HG03060 (cell line): ENCODE results near the gene TRAP1.
A peak's percentile ranks its signal among the peaks of the same experiment; 100 is the strongest.

Experiments used
- ATAC-seq: cut with Tn5 transposase; IDR thresholded peaks from one replicate; pipeline ENCODE4 v1.9.1; 2021; ENCODE audit warnings: low read depth, moderate number of reproducible peaks; ENCODE audit not compliant: unreplicated experiment

Gene TRAP1

DNA sequence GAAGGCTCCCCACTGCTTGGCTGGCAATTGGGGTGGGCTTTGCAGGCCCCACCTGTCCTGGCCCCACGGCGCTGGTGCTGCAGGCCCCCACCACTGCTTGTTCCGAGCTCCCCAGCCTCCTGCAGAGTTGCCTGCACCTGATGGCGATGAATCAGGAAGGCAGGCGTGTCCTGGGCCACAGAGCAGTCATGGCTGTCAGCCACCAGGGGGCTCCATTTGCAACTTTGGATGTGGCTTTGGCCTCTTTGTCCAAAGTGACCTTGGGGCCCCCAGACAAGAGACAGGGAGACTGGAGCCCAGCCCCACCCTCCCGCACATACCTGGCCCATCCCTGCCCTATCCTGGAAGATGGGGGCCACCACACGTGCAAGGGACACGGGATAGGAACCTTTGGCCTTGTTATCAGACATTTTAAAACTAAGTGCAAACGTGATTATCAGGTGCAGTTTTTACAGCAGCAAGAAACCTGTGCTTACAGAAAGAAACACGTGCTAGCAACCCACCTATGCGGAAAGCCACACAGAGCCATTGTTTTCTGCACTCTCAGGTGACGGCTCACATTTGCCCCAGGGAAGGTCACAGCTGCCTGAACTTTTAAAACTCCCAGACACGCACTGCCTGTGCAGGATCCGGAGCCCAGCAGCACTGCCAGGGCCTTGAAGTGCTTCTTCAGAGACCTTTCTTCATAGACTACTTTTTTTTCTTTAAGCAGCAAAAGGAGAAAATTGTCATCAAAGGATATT lies 62.9 kb downstream of the TRAP1 start, which contains the start of gene DNASE1:
Gene DNASE1 (plus strand): TSS at position 443 of the 743 bp plus-strand sequence. CDS start 683 bp downstream, outside the sequence.
- no peak for ATAC-seq

DNA sequence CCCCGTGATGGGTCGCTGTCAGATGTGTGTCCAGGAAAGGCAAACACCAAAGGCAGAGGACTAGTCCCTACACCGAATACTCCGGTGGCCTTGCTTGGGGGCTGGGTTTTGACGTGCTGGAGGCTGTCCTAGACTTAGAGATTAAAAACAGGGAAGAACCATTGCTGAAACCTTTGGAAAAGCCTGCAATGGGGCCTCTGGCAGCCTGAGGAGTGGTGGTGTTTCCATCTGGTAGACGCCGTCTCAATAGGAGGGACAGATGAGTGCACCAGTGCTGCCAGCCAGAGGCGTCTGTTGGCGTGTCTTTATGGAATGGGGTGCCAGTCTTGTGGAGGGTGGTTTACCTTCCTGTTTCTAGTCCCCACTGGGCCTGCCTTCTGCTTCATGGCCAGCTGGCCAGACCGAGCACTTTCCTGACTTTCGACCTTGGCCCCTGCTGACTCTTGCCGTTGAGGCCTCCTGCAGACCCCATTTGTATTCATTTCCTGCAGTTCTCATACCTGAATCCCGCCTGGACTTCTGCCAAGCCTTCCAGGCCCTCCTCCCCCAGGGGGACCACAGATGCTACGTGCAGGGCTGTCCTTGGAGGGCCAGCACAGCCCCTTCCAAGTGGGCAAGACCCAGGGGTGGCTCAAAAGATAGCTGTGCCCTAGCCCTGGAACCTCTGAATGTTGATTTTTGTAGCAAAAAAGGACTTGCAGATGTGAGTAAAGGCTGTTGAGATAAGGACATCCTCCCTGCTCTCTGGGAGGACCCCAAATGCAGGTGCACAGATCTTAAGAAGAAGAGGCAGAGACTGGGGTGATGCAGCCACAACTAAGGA lies 64.7 kb downstream of the TRAP1 start:
- ATAC-seq: no peak

DNA sequence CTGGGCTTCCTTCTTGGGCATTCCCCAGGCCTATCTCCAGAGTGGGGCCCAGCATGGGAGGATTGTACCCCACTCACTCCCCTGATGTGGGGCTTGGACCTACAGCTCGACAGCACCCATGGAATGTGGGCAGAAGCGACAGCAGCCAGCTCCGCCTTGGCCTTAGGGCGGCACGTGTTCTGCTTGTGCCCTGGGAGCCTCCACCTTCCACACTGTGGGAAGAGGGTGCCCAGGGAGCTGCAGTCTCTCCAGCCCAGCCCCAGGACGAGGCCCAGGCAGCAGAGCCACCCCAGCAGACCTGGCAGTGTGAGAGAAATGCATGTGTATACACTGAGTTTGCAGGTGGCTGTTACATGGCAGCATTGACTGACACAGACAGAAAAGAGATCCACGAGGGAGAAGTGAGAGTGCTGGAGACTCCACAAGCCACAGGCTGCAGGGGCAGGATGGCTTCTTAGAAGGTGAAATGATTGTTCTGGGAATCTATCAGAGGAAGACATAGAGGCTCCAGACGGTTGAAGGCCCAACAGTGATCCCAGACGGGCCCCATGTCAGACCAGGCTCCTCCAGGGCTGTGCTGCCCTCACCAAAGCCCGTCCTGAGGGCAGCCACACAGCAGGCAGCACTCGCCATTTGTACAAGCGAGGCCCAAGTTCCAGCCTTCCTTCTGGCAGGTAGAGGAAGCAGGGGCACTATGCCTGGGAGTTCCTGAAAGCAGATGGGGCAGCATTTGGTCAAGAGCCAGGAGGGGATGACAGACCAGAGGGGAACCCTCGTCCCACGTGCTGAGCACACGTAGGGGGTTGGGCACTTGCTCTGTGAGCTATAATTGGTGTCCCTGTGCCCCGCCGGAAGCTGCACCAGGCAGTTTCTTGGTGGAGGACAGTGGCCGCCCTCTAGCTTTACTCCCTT lies 65.6 kb downstream of the TRAP1 start:
- ATAC-seq: no peak

DNA sequence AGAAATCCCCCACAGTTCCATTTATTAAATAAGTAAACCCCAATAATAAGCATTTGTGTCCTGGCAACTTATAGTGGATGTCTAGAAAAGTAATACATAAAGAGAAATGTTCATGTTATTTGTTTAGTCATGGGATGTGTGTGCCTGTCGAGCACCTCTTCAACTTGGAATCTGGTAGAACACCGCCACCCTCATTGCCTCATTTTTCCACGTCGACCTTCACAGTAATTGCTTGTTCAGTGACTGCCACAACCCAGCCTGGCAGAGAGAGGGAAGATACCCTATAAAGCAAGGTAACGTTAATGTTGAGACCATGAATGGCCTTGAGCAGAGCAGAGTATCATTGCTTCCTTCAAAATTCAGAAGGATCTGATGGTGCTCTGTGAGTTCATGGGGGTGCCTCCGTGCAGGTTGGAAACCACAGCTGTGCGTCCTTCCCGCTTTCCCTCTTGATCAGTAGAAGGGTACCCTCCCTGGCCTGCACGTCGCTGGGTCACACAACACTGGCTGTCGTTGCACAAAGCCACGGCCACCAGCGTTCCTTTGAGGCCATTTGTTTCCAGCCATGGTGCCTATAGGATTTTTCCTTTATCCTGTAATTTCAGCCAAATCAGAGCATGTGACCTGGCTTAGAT lies 66.6 kb downstream of the TRAP1 start:
- ATAC-seq: no peak

DNA sequence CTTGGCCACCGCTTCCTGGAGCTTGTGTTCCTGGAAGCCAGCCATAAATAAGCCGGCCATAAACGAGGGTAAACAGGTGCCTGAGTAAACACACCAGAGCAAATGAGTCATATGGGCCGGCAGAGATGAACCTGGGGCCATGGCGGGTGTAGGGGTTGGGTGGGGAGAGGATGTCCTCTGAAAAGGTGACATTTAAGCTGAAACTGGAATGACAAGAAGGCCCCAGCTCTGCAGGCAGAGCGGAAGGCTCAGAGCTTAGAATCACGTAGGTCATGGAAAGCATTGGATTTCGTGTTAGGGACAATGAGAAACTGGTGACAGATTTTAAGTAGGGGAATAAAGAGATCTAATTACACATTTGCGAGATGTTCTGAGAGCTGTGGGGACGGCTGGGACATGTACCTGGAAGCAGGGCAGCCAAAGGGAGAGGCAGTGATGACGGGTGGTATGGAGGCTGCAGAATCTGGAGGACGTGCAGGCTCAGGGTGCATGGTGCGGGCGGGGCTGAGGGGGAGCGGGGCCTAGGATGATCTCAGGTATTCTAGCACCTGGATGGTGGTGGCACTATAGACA lies 70.9 kb downstream of the TRAP1 start:
- no peak for ATAC-seq

DNA sequence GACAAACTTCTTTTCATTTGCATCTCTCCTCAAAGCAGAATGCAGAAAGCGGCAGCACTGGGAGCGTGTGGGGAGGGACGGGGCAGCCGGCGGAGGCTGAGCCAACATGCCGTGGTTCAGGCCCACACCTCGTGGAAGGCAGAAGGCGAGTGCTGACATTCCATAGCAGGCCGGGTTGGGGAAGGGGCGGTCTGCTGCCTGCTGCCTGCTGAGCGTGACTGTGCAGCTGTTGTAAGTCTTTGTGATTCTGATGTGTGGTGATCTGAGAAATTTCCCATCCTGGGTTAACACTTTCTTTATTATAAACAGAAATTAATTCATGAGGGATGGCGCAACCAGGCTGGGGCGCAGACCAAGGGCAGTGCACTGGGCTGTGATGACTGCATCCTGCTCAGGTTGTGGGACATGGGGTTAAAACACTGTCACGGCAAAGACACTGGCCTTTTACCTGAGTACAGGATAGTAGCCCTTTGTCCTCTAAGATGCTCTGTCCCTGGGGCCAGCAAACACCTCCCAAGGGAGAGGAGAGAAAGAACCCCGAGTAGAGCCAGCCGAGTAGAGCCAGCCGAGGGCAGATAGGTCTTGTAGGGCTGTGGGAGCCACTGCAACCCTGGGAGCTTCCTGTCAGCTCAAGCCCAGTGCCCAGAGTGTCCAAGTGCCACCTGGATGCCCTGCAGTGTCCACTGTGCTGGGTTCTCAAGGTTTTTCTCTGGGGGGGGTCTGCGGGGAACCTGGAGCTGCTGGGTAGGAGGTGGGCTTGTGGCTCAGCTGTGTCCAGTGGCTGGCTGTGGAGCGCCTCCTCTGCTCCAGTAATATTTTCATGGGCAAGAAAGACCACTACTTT lies 71.6 kb downstream of the TRAP1 start:
- ATAC-seq: no peak

DNA sequence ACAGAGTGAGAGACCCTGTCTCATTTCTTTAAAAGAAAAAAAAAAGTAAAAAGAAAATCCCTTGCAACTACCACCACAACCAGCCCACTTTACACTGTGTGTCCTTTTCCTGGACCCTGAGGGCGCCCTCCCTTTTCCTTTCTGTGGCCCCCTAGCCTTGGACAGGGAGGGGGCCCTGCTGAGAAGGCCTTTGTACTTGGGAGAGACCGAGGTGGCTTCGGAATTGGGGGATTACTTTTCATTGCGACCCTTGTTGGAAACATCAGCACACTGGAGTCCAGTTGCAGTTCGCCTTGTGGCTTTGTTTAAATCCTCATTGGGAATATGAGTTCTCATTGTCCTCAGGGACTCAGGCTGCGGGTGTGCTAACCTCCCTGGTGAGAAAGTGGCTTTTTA lies 72.2 kb downstream of the TRAP1 start:
- no peak for ATAC-seq

DNA sequence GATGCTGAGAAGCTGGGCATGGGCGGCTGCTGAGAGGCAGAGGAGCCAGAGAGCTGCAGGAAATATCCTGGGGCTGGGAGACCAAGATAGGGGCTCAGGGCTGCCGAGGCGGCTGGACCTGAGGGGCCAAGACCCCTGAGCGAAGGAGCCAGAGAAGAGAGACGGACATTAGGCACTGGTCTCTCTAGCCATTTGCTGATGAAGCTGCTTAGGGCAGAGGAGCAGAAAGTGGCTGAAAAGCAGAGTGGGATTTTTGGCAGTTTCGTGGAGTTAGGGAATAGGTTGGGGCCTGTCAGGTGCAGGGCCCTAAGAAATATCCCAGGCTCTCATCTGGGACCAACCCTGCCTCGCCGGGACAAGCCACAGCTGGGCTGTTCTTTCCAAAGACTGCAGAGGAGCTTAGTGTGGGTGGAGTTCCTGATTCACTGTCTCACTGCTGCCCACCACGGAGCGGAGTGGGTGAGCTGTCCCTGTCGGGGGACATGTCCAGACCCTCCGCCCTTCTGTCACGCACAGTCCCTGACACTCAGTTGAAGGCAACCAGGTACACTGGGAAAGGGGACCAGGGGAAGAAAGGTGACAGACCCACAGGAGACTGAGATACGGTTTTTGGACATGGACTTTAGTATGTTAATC lies 74.1 kb downstream of the TRAP1 start:
- ATAC-seq: no peak

DNA sequence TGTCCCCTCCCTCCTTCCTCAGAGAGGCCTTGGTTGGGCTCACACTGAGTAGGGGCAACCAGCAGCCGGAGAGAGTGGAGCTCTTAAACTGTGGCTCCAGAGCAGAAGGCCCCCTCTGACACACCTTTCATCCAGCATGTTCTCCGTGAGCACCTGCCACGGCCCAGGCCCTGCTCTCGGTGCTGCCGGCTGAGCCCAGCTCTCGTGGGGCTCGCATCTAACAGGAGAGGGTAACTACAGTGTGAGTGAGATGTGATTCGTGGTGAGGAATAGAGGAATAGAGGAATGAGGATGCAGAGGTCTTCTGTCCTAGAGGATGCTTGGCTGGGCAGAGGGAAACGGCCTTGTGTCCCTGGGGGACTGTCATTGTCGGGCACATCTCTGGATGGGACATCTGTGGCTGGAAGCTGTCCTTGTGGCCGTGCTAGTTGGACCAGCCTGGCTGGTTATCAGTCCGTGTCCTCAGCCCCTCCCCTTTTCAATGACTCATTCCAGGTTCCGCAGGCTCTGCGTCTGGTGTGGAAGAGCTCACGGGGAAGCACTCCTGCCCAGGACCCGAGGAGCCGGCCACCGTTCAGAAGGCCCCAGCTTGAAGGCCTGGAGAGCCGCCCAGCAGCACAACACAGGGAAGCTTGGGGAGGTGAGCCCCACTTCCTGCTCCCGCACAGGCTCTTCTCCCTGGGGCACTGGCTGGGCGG lies 74.8 kb downstream of the TRAP1 start:
- no peak for ATAC-seq

DNA sequence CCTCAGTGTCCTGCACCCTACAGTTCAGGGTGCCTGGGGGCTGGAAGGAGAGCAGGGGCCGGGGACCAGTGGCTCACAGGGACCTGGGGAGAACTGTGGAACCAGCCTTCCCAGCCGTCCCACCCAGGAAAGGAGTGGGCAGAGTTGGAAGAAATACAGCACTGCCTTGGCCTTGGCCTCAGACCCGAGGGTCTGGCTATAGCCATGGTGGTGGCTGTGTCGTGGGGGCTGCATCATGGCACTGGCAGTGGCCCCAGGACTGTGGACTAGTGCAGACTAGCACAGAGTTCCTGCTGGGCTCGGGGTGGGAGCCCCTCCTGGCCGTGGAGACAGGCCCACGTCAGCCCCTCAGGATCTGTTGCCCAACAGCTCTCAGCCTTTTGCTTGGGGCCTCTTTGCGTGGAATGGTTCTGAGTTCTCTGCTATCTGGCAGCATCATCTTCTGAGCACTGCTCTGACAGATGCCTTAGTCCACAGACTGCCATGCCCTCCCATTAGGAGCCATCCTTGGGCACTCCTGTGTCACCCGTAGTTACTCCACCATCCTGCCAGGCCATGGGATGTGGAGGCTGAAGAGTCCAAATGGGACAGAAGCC lies 75.4 kb downstream of the TRAP1 start:
- ATAC-seq: no peak

DNA sequence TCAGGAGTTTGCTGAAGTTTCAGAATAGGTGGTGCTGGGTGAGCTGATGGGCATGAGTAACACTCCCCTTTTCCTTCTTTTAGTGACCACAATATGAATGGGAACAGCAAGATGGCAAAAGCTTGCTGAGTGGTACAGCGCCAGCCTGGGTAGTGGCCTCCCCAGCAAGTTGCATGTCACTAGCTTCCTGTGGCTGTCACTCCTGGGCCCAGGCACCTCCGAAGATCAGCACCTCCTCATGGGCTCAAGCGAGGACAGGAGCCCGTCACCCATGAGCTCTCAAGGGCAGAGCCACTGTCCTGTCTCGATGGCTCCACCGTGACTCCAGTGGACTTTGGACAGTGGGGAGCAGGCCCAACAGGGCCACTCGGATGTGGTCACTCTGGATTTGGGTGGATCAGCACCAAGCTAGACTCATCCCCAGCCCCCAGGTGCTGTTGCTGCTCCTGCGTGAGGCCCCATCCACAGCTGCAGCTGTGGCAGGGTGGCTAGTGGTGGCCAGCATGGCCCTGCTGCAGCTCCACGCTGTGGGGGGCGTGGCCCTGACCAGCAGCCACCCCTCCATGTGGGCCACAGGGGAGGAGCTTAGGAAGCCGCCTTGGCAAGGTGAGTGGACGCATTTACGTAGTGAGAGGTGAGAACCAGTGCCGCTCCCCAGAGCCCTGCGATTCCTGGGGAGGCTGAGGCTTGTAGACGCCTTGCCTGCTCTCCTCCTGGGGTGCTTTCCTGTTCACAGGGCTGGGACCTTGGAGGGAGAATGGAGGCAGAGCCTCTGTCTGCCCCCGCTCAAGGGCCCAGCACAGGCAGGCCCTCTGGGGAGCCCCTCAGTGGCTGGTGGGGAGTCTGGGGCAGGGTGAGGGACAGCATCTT lies 76.5 kb downstream of the TRAP1 start:
- ATAC-seq: no peak

DNA sequence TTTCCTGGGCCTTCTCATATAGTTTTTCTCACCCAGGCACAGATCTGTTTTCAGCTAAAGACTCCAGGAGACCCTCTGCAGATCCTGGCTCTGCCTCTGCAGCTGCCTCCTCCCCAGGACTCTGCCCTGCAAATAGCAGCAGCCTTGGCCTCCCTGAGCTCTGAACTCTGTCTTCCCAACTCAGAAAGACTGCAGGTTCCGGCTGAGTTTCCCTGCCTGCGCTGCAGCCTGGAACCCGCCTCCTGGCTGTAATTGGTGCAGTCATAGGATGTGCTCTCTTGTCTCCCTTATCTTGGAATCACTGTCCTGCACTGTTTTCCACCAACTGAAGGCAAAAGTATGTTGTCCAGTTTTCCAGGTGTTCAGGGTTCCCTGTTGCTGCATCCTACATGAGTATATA lies 77.1 kb downstream of the TRAP1 start:
- no peak for ATAC-seq

DNA sequence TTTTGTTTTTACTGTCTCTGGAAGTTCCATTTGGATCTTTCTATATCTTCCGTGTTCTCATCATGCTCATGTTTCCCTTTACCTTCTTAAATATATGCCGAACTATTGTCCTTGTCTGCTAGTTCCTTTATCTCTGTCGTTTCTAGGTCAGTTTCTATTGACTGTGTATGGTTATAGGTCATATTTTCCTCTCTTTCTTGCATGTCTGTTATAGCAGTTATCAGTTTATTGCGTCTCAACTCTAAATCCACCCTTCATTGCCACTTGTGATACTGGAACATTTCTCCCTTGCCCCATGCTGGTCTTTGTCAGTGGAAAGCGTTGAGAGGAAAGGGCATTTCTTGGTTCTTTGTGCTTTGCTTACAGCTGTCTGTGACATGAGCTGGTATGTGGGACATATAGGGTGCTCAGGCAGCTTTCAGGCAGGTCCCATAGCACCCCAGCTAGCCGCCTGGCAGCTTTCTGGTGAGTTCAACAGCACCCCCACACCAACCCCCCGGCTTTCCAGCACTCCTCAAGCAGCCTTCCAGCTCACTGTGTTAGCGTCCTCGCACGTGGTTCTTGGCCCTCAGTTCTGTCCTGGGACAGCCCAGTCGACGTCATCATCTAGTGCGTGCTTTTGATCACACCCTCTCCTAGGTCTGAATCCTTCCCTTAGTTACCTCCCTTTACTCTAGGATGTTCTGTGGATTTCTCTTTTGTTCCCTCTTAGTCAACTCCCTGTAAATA lies 78.2 kb downstream of the TRAP1 start:
- no peak for ATAC-seq

DNA sequence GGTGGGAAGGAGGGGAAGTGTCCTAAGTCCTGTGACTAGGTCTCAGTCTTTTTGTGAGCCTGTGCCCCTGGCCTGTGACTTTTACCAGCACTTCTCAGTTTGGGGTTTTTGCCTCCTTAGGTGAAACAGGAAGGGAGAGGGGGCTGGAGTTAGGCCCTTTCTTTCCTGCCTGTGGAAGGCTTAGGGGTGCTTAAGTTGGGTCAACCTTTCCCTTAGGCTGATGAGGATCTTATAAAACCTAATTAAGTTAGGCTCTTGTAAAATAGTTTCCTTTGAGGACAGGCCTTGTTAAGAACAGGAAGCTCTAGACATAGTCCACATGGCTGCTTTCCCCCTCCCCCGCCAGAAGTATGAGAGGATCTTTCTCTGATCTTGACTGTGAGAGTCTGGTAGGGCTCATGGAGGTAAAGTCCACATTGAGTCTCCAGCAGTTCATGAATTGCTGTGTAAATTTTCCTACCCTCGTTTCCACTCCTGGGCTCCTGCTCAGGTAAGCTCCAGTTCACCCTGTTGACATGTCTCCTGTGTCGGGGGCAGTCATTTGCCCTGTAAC lies 79.9 kb downstream of the TRAP1 start:
- no peak for ATAC-seq

DNA sequence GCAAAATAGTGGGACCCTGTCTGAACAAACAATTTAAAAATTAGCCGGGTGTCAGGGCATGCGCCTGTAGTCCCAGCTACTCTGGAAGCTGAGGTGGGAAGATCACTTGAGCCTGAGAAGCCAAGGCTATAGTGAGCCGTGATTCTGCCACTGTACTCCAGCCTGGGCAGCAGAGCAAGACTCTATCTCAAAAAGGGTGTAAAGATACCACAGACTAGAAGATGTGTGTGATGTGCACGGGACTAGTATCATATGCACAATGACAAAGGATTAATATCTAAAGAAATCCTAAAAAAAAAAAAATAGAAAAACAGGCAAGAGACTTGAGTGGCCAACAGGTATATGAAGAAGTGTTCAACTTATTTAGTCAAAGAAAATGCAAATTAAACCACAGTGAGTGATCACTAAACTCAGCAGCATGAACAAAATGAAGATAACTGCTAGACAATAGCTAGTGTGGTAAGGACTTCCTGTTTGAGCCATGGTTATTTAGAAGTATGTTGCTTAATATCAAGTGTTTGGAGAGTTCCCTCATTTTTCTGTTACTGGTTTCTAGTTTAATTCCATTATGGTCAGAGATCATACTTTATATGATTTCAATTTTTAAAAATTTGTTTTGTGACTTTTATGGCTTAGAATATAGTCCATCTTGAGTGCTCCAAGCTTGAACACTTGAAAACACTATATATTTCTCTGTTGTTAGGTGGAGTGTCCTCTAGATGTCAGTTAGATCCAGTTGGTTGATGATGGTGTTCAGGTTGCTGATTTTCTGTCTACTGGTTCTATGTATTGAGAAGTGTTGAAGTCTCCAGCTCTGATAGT lies 91.2 kb downstream of the TRAP1 start:
- peak; percentile 40 for ATAC-seq
